Nephron (organoid): ENCODE measurements around the gene GTSE1.

Experiments used
- H3K27ac Mint-ChIP-seq, 3 experiments: 2 replicates each; pipeline ENCODE4 v1.8.0; 2020; ENCODE audit warnings: mixed read lengths in 3 of 3, mild to moderate bottlenecking in 2 of 3, moderate library complexity in 1 of 3
- H3K27me3 Mint-ChIP-seq: 2 replicates; pipeline ENCODE4 v1.8.0; 2021; ENCODE audit warnings: low read depth, mild to moderate bottlenecking, moderate library complexity, mixed read lengths
- H3K36me3 Mint-ChIP-seq: 2 replicates; pipeline ENCODE4 v1.8.0; 2020; ENCODE audit warnings: low read depth, mixed read lengths
- H3K4me1 Mint-ChIP-seq: 2 replicates; pipeline ENCODE4 v1.8.0; 2020; ENCODE audit warnings: mixed read lengths
- H3K4me3 Mint-ChIP-seq, 3 experiments: 2 replicates each; pipeline ENCODE4 v1.8.0; 2020; ENCODE audit warnings: mild to moderate bottlenecking in 3 of 3, mixed read lengths in 3 of 3, moderate library complexity in 2 of 3
- H3K9me3 Mint-ChIP-seq: 2 replicates; pipeline ENCODE4 v1.8.0; 2020; ENCODE audit warnings: mixed read lengths
- TF ChIP-seq, protein P1 (sequence below), 3 experiments: fragments of 200-600 bp; sonication (generic); IDR thresholded peaks; one replicate each; pipeline ENCODE4 v1.5.0; 2021; ENCODE audit warnings: antibody characterized with exemption in 3 of 3; ENCODE audit not compliant: unreplicated experiment in 3 of 3

The GTSE1 gene

DNA sequence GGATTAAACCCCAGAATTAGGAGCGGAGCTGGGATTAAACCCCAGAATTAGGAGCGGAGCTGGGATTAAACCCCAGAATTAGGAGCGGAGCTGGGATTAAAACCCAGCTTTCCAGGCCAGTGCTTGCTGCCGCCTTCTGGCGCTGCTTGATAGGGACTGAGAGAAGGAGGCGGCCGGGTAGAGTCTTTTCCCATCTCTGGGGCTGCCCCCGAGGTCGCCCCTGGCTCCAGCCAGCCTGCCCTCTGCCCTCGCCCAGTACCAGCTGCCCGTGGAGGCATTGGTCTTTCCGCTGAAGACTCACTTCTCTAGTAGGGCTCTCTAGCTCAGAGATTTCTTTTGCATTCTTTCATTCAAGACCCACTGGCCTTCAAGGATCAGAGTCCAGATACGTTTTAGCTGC, 44.0 kb downstream of the GTSE1 start:
- H3K27ac Mint-ChIP-seq = no peak overlapping the region
- H3K4me3 Mint-ChIP-seq = no peak overlapping the region
- H3K9me3 Mint-ChIP-seq = no peaks in the 10 kb centered on the region
- TF ChIP-seq, protein P1, sequence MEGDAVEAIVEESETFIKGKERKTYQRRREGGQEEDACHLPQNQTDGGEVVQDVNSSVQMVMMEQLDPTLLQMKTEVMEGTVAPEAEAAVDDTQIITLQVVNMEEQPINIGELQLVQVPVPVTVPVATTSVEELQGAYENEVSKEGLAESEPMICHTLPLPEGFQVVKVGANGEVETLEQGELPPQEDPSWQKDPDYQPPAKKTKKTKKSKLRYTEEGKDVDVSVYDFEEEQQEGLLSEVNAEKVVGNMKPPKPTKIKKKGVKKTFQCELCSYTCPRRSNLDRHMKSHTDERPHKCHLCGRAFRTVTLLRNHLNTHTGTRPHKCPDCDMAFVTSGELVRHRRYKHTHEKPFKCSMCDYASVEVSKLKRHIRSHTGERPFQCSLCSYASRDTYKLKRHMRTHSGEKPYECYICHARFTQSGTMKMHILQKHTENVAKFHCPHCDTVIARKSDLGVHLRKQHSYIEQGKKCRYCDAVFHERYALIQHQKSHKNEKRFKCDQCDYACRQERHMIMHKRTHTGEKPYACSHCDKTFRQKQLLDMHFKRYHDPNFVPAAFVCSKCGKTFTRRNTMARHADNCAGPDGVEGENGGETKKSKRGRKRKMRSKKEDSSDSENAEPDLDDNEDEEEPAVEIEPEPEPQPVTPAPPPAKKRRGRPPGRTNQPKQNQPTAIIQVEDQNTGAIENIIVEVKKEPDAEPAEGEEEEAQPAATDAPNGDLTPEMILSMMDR (IDR thresholded peaks at IDR 0.05; ENCODE audit: unreplicated experiment in 3 of 3) = no peak
- peaks cover 16% of the 10 kb centered on the region for H3K4me1 Mint-ChIP-seq
- no peaks in the 10 kb centered on the region for H3K27me3 Mint-ChIP-seq
- peaks cover 61% of the 10 kb centered on the region for H3K36me3 Mint-ChIP-seq

DNA sequence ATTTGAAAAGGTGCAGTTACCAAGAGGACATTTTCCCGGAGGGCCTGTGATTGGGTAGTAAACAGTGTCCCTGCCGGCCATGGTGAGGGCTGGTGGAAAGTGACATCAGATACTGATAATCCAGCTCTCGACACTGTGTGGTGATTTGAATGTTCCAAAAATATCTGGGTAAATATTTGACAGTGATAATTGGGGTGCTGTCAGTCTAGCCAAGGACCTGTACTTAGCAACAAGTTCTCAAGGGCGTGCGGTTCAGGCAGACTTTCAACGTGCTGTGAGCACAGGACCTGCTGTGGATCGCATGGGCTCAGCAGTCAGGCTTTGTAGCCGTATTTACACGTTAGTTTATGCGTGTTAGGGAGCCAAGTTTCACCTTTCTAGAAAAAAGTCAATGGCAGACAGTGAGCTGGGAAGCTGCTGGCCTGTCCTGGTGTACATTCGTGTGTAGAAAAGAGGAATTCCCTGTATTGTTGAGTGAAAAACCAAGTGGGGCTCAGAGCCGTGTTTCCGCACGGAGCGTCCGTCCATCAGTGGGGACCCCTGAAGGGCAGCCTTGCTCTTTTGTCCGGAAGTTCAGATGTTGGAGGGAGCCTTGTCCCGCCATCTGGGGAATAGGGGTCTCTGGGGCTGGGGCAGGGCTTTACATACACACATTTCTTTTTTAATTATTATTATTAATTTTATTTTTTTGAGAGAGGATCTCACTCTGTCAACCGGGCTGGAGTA, 50.2 kb downstream of the GTSE1 start:
- Mint-ChIP-seq H3K9me3 (no peaks in the 10 kb centered on the region), H3K27ac (no peak overlapping the region), H3K27me3 (no peaks in the 10 kb centered on the region), H3K4me3 (no peak overlapping the region), H3K36me3 (peaks cover 72% of the 10 kb centered on the region), H3K4me1 (no peaks in the 10 kb centered on the region)
- TF ChIP-seq, protein P1 (IDR thresholded peaks at IDR 0.05; ENCODE audit: unreplicated experiment in 3 of 3) = no peak

DNA sequence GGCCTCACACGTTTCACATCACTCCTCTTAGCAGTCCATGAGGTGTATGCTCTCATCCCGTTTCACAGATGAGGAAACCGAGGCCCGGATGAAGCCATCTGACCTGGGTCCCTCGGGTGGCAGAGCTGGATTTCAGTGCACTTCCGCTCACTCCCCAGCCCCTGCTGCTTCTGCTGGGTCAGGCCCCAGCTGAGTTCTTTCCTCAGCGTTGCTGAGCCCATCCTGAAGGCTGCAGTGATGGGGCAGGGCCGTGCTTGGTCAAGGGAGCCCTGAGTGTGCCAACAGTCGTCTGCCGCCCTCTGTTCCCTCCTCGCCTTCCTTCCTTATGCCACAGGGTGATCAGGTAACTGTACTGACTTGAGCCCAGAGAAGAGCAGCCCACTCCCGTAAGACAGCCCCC, 51.0 kb downstream of the GTSE1 start:
- TF ChIP-seq, protein P1 (IDR thresholded peaks at IDR 0.05; ENCODE audit: unreplicated experiment in 3 of 3) = no peak
- Mint-ChIP-seq H3K36me3 (peaks cover 72% of the 10 kb centered on the region), H3K27ac (no peak overlapping the region), H3K4me1 (no peaks in the 10 kb centered on the region), H3K9me3 (no peaks in the 10 kb centered on the region), H3K27me3 (no peaks in the 10 kb centered on the region), H3K4me3 (no peak overlapping the region)

DNA sequence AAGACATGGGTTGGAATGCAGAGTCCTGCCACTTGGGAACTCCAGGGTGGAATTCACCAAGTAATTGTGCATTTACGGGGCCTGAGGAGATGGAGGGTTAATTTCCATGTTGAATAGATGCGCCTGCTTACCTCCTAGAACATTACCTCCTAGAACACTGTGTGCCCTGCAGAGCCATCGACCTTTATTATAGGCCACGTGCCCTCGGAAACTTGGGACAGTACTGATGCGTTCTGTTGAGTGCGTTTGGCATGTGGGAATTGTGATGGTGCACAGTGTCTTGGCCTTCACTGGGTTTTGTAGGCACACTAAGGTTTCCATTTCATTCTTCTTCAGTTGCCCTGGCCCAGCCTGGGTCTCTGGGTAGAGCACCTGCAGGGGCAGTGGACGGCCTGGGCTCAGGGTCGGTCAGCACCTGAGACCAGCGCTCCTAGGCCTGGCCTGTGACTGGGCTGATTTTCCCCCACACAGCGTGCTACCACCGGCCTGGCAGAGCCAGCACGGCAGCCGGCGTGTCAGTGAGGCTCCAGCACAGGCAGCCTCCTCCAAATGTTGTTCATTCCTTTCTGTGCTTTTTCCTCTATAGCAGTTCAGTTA, 51.5 kb downstream of the GTSE1 start:
- TF ChIP-seq, protein P1 (IDR thresholded peaks at IDR 0.05; ENCODE audit: unreplicated experiment in 3 of 3) = no peak
- no peaks in the 10 kb centered on the region for H3K4me1 Mint-ChIP-seq
- H3K27ac Mint-ChIP-seq = no peak overlapping the region
- peaks cover 70% of the 10 kb centered on the region for H3K36me3 Mint-ChIP-seq
- no peaks in the 10 kb centered on the region for H3K9me3 Mint-ChIP-seq
- H3K4me3 Mint-ChIP-seq = no peak overlapping the region
- no peaks in the 10 kb centered on the region for H3K27me3 Mint-ChIP-seq

DNA sequence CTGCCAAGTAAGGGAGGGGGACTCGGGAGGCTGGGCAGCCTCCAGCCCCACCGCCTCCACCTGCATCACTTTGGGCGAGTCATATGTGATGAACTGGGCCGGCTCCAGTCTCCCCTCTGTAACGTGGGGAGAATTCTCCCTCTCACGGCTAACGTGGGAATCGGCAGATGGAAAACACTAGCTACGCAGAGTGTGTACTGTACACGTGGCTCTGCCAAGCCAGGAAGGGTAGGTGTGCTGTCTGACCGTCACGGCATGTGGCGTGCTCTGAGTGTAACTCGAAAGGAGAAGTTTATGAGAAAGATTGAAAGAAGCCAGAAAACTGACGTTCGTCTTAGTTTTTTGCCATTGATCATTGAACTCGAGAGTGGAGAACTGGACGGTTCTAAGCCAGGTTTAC, 52.6 kb downstream of the GTSE1 start:
- H3K36me3 Mint-ChIP-seq = peaks cover 67% of the 10 kb centered on the region
- TF ChIP-seq, protein P1 (IDR thresholded peaks at IDR 0.05; ENCODE audit: unreplicated experiment in 3 of 3) = no peak
- no peaks in the 10 kb centered on the region for H3K27me3 Mint-ChIP-seq
- no peak overlapping the region for H3K27ac Mint-ChIP-seq
- H3K9me3 Mint-ChIP-seq = no peaks in the 10 kb centered on the region
- no peak overlapping the region for H3K4me3 Mint-ChIP-seq
- H3K4me1 Mint-ChIP-seq = no peaks in the 10 kb centered on the region

DNA sequence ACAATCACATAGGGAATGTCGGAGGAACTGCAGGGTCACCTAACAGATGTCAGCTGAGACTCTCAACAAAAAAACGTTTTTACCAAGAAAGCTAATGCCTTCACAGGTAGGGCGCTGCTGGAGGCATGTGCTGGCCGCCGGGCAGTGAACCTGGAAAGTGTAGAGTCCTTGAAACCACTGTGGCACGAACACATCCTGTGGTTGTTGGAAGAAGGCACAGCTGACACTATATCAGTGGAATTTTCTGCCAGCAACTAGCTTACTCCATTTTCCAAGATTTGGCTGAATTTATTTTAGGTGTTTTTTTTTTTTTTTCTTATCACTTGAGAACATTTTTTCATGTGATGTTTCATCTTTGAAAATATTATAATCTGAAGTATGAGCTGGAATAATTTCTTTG, 53.0 kb downstream of the GTSE1 start:
- H3K27ac Mint-ChIP-seq = no peak overlapping the region
- H3K4me3 Mint-ChIP-seq = no peak overlapping the region
- H3K27me3 Mint-ChIP-seq = no peaks in the 10 kb centered on the region
- no peaks in the 10 kb centered on the region for H3K9me3 Mint-ChIP-seq
- TF ChIP-seq, protein P1 (IDR thresholded peaks at IDR 0.05; ENCODE audit: unreplicated experiment in 3 of 3) = no peak
- peaks cover 65% of the 10 kb centered on the region for H3K36me3 Mint-ChIP-seq
- no peaks in the 10 kb centered on the region for H3K4me1 Mint-ChIP-seq
